ENCODE results near the gene CD47.

CD47 gene

GRCh38 chr3:108051005-108051404, 39.8 kb downstream of the CD47 start:
- DNase-seq: no peak

GRCh38 chr3:108047987-108048386, 42.8 kb downstream of the CD47 start:
- no peak for DNase-seq

- DNase-seq: no peak
These were observed 44.6 kb downstream of the CD47 start for GRCh38 chr3:108046247-108046646.

GRCh38 chr3:108044699-108045098, 46.1 kb downstream of the CD47 start:
- no peak for DNase-seq

GRCh38 chr3:108042300-108042699, 48.5 kb downstream of the CD47 start:
- no peak for DNase-seq

GRCh38 chr3:108041253-108041652, 49.6 kb downstream of the CD47 start:
- no peak for DNase-seq

GRCh38 chr3:108037770-108038169, 53.1 kb downstream of the CD47 start:
- DNase-seq: no peak

GRCh38 chr3:108036984-108037741, 53.7 kb downstream of the CD47 start:
- DNase-seq: no peak

- no peak for DNase-seq
These were observed 54.4 kb downstream of the CD47 start for GRCh38 chr3:108036401-108036800.

- DNase-seq: no peak
These were observed 55.1 kb downstream of the CD47 start for GRCh38 chr3:108035751-108036150.

- DNase-seq: no peak
These were observed 58.9 kb downstream of the CD47 start for GRCh38 chr3:108031895-108032294.

- no peak for DNase-seq
These were observed 59.9 kb downstream of the CD47 start for GRCh38 chr3:108030960-108031359.

- DNase-seq: no peak
These were observed 61.4 kb downstream of the CD47 start for GRCh38 chr3:108029466-108029865.

- DNase-seq: no peak
These were observed 61.9 kb downstream of the CD47 start for GRCh38 chr3:108028896-108029295.

- no peak for DNase-seq
These were observed 65.7 kb downstream of the CD47 start for GRCh38 chr3:108025177-108025576.

GRCh38 chr3:108024146-108024850, 66.5 kb downstream of the CD47 start:
- DNase-seq: no peak

- no peak for DNase-seq
These were observed 68.3 kb downstream of the CD47 start for GRCh38 chr3:108022256-108023150.

- no peak for DNase-seq
These were observed 69.3 kb downstream of the CD47 start for GRCh38 chr3:108021533-108021932.

GRCh38 chr3:108021131-108021530, 69.7 kb downstream of the CD47 start:
- DNase-seq: no peak

GRCh38 chr3:108018552-108018951, 72.3 kb downstream of the CD47 start:
- DNase-seq: no peak

GRCh38 chr3:108017587-108017986, 73.2 kb downstream of the CD47 start:
- DNase-seq: no peak

GRCh38 chr3:108014943-108015342, 75.9 kb downstream of the CD47 start:
- no peak for DNase-seq

Measured in T-helper 2 cell (primary cell).